ENCODE measurements around the gene DLEC1. TPM values are rescaled to one million over a fixed set of nuclear protein-coding genes. Genes with fewer than 3 reads are reported as not detected.

Gene DLEC1
- total and polyA plus RNA-seq, 9 of the 15 experiments (the other 6 are each of a cell fraction or from before 2014, with no cell fraction given) = 0.07 to 0.08 TPM; not detected in 7

- TF ChIP-seq MNT (conservative IDR thresholded peaks at IDR 0.05) (peak in 1 of 2 experiments; percentile 82; a peak in 3 of 4 replicates), STAT5B (CRISPR knock-in tag; IDR thresholded peaks at IDR 0.05) (no peak), ZNF778 (CRISPR knock-in tag; IDR thresholded peaks at IDR 0.05) (no peak), E2F1 (CRISPR knock-in tag; IDR thresholded peaks at IDR 0.05) (no peak), CTCFL (IDR thresholded peaks at IDR 0.05; ENCODE audit: borderline replicate concordance, insufficient read depth, low read depth, low read length, poor library complexity, severe bottlenecking) (no peak), ELF4 (CRISPR knock-in tag; IDR thresholded peaks at IDR 0.05) (no peak), ZNF232 (CRISPR knock-in tag; IDR thresholded peaks at IDR 0.05) (no peak), PHB (CRISPR knock-in tag; IDR thresholded peaks at IDR 0.05) (no peak), NFIX (CRISPR knock-in tag; IDR thresholded peaks at IDR 0.05; ENCODE audit: low read depth) (no peak), NR2F6 (CRISPR knock-in tag; IDR thresholded peaks at IDR 0.05) (no peak), WHSC1 (IDR thresholded peaks at IDR 0.05; ENCODE audit: low read length) (no peak), CREB3L1 (IDR thresholded peaks at IDR 0.05; ENCODE audit: borderline replicate concordance, low read depth) (no peak), FOSL1 (tag; conservative IDR thresholded peaks at IDR 0.05) (no peak), ATF7 (IDR thresholded peaks at IDR 0.05) (no peak), FOXK2 (conservative IDR thresholded peaks at IDR 0.05 in 1 of 2, IDR thresholded peaks at IDR 0.05 in 1 of 2; ENCODE audit: low read depth in 2 of 2) (0 out of 4 replicates have a peak, but pooled peaks of 1 of the 2 experiments have one; percentile 38), TAF9B (IDR thresholded peaks at IDR 0.05; ENCODE audit: partially characterized antibody) (no peak), TCF15 (CRISPR knock-in tag; IDR thresholded peaks at IDR 0.05) (no peak), PPARD (CRISPR knock-in tag; IDR thresholded peaks at IDR 0.05) (no peak), THRB (CRISPR knock-in tag; conservative IDR thresholded peaks at IDR 0.05) (0 out of 2 replicates have a peak, but pooled peaks have one; percentile 39), ATF1 (CRISPR knock-in tag; IDR thresholded peaks at IDR 0.05) (no peak), ATF1 (tag; IDR thresholded peaks at IDR 0.05) (no peak)
Observed at GRCh38 chr3:38117748-38118420, 78.9 kb downstream of the DLEC1 start (continued).
